ENCODE results near the gene TBC1D9B.

- no peak for TF ChIP-seq CTCF (conservative IDR thresholded peaks at IDR 0.05 in 1 of 2, IDR thresholded peaks at IDR 0.05 in 1 of 2; ENCODE audit: low read depth in 1 of 2, low read length in 2 of 2)
- TF ChIP-seq EZH2 (IDR thresholded peaks at IDR 0.05; ENCODE audit: low read length, missing control alignments), result no peak
Measured at GRCh38 chr5:179833056-179833708, 74.5 kb downstream of the TBC1D9B start.
